K562 (cell line): ENCODE data around the gene CACNA2D2. TPM values are rescaled to one million over a fixed set of nuclear protein-coding genes. Genes with fewer than 3 reads are reported as not detected.
A peak's percentile ranks its signal among the peaks of the same experiment; 100 is the strongest.

ENCODE experiments used
- ESRRA ChIP-seq: fragments of 450-650 bp; IDR thresholded peaks from 2 replicates; pipeline ENCODE4 v1.6.1; 2014; ENCODE audit warnings: low read depth, mild to moderate bottlenecking, moderate library complexity, borderline replicate concordance
- GATA2 ChIP-seq: sonication (generic); formaldehyde crosslinking; IDR thresholded peaks from 2 replicates; pipeline ENCODE4 v1.4.0; 2020; ENCODE audit warnings: mild to moderate bottlenecking, missing genetic modification reagents
- POLR3A ChIP-seq: IDR thresholded peaks from 2 replicates; pipeline ENCODE4 v1.6.1; 2011; ENCODE audit warnings: borderline replicate concordance, mild to moderate bottlenecking, moderate library complexity; ENCODE audit not compliant: insufficient read length, insufficient read depth; ENCODE audit errors: extremely low read depth
- REST ChIP-seq, 2 experiments: fragments of 450-650 bp; formaldehyde crosslinking in 1 of 2; IDR thresholded peaks; 2 replicates each; pipeline versions ENCODE4 v1.4.0 to v1.6.1; 2014 to 2020; ENCODE audit warnings: mild to moderate bottlenecking in 2 of 2, borderline replicate concordance in 1 of 2, low read depth in 1 of 2
- TBP ChIP-seq: optimal IDR thresholded peaks from 2 replicates; pipeline ENCODE3; 2011; ENCODE audit warnings: low read depth, low read length, improper control_type of control experiment
- ZEB2 ChIP-seq: fragments of 450-650 bp; IDR thresholded peaks from 2 replicates; pipeline ENCODE4 v1.6.1; 2016
- ZKSCAN1 ChIP-seq: fragments of 150-350 bp; IDR thresholded peaks from 2 replicates; pipeline ENCODE4 v1.6.1; 2016; ENCODE audit warnings: low read depth, low read length
- ZNF197 ChIP-seq: fragments of 200-800 bp; sonication (Bioruptor generic); IDR thresholded peaks from 2 replicates; pipeline ENCODE4 v1.6.1; 2016; ENCODE audit warnings: low read depth, missing genetic modification characterization, missing compliant biosample characterization
- ZNF511 ChIP-seq: sonication (generic); formaldehyde crosslinking; IDR thresholded peaks from 2 replicates; pipeline ENCODE4 v1.8.0; 2022; ENCODE audit warnings: mild to moderate bottlenecking, missing genetic modification reagents
- polyA plus RNA-seq, 8 experiments: library from polyadenylated mRNA; depleted of rRNA in 4 of 8; stranded (reverse) in 5 of 8; unstranded in 3 of 8; fragments of >200 nt; fragmentation: Nextera tagmentation in 2 of 8; fragmentation: Illumina TruSeq in 1 of 8; extraction: Ambion mirVana in 2 of 8; extraction: Trizol in 1 of 8; gene quantifications; 2 replicates each; pipeline versions ENCODE4 v1.2.1 to v1.2.3, GENCODE V29; 2011 to 2014; ENCODE audit warnings: inconsistent platforms in 1 of 8, missing spikeins in 1 of 8
- total RNA-seq, 7 experiments: library from RNA; depleted of rRNA in 6 of 7; stranded (reverse); fragments of >200 nt in 6 of 7; fragmentation: Illumina TruSeq in 2 of 7; extraction: Trizol in 2 of 7; gene quantifications; 2 replicates each; pipeline versions ENCODE4 v1.2.1 to v1.2.3, GENCODE V29; 2011 to 2021; ENCODE audit warnings: low replicate concordance in 1 of 7

CACNA2D2 gene
- total and polyA plus RNA-seq, 9 of the 15 experiments (the other 6 are each of a cell fraction or from before 2014, with no cell fraction given): 0.11 to 0.58 (median 0.36) TPM; not detected in 2

- TF ChIP-seq ESRRA: 0 out of 2 replicates have a peak, but pooled peaks have one; percentile 55
- TF ChIP-seq ZKSCAN1: 0 out of 2 replicates have a peak, but pooled peaks have one; percentile 18
- TF ChIP-seq ZNF197 (CRISPR knock-in tag): no peak
- TF ChIP-seq ZEB2: no peak
- peak; percentile 42; the same call in 1 of the 2 replicates for TF ChIP-seq GATA2
- TF ChIP-seq TBP: peak; percentile 76
- TF ChIP-seq ZNF511: no peak
- TF ChIP-seq REST (IDR thresholded peaks at IDR 0.05; ENCODE audit: borderline replicate concordance): peak; percentile 30; the same call in 1 of the 2 replicates
- no peak for TF ChIP-seq REST (CRISPR knock-in tag; IDR thresholded peaks at IDR 0.05; ENCODE audit: low read depth)
- peak; percentile 47 for TF ChIP-seq POLR3A
These were observed 83.7 kb downstream of the CACNA2D2 start (continued) for GRCh38 chr3:50419595-50420370.
